ENCODE data around the gene NTRK2. TPM values are rescaled to one million over a fixed set of nuclear protein-coding genes. Genes with fewer than 3 reads are reported as not detected.

Gene NTRK2
- total and polyA plus RNA-seq, 2 experiments from 2014 or later, result 0.99 to 3.7 TPM

DNA sequence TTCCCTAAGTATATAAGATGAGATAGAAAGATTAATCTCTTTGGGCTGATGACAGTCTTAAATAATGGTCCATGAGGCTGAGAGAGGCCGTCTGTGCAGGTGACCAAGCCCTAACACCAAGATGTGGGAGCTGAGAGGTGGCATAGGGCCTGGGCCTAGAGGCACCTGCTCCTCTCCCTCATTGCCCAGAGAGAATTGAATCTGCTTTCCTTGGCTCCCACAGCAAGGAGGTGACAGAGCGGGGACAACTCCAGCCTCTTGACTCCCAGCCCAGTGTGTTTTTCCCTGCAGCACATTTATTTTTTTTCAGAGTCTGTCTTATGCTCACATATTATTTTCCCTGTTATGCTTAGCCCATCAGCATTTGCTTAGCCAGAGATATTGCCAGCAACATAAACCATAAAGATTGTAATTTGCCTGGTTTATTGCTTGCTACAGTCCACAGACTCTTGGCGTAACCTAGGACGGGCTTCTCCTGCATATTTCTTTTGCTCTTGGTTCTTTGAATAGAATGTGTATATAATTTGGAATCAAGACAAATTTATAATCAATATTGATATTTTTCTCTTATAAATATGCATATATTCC, 105.6 kb downstream of the NTRK2 start:
- no peak overlapping the region for H3K4me3 ChIP-seq
- no peaks in the 10 kb centered on the region for H3K79me2 ChIP-seq
- H3K36me3 ChIP-seq (replicated peaks; ENCODE audit: insufficient read depth, low read depth), result no peaks in the 10 kb centered on the region
- no peak for DNase-seq (ENCODE audit: low spot score)
- TF ChIP-seq EZH2phosphoT487 (IDR thresholded peaks at IDR 0.05; ENCODE audit: low read depth, severe bottlenecking, unreplicated experiment) (no peak), EZH2 (IDR thresholded peaks at IDR 0.05; ENCODE audit: borderline replicate concordance) (no peak)
- TF ChIP-seq, protein P1, sequence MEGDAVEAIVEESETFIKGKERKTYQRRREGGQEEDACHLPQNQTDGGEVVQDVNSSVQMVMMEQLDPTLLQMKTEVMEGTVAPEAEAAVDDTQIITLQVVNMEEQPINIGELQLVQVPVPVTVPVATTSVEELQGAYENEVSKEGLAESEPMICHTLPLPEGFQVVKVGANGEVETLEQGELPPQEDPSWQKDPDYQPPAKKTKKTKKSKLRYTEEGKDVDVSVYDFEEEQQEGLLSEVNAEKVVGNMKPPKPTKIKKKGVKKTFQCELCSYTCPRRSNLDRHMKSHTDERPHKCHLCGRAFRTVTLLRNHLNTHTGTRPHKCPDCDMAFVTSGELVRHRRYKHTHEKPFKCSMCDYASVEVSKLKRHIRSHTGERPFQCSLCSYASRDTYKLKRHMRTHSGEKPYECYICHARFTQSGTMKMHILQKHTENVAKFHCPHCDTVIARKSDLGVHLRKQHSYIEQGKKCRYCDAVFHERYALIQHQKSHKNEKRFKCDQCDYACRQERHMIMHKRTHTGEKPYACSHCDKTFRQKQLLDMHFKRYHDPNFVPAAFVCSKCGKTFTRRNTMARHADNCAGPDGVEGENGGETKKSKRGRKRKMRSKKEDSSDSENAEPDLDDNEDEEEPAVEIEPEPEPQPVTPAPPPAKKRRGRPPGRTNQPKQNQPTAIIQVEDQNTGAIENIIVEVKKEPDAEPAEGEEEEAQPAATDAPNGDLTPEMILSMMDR (IDR thresholded peaks at IDR 0.05; ENCODE audit: poor library complexity), result no peak
- H3K4me2 ChIP-seq, result no peak overlapping the region
- H3K9me3 ChIP-seq (ENCODE audit: low read depth), result no peaks in the 10 kb centered on the region
- WGBS (ENCODE audit: low lambda C conversion rate, missing lambda C conversion rate), result 94% methylated on average over 4 of the region's 4 CpGs
- H3K27me3 ChIP-seq, result no peaks in the 10 kb centered on the region
- H4K20me1 ChIP-seq (ENCODE audit: insufficient read depth, poor library complexity, severe bottlenecking), result no peaks in the 10 kb centered on the region
- no peak overlapping the region for H3K27ac ChIP-seq
- H3K4me1 ChIP-seq (ENCODE audit: insufficient read depth), result no peaks in the 10 kb centered on the region
- no peak overlapping the region for H2AFZ ChIP-seq
- no peaks in the 10 kb centered on the region for H3K9me2 ChIP-seq (replicated peaks; ENCODE audit: insufficient read depth)

DNA sequence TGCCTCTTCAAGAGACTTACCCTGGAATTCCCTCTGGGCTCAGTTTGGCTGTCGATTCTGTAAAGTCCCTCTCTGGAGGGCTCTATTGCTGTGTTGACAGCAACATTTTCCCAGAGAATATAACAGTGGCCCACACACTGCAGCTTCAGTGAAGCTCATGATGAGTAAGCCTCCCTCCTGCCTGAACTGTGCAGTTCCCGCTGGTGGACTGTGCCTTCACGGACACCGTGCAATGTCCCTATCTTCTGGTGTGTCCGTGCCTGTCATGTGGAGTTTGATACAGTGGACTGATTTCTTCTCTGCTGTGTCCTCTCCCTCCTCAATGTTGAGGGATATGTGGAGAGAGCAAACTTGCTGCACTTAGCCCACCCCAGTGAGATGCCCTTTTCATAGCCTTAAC, 109.0 kb downstream of the NTRK2 start:
- no peaks in the 10 kb centered on the region for H3K9me3 ChIP-seq (ENCODE audit: low read depth)
- H4K20me1 ChIP-seq (ENCODE audit: insufficient read depth, poor library complexity, severe bottlenecking), result no peaks in the 10 kb centered on the region
- no peaks in the 10 kb centered on the region for H3K79me2 ChIP-seq
- 86% methylated on average over 5 of the region's 5 CpGs for WGBS (ENCODE audit: low lambda C conversion rate, missing lambda C conversion rate)
- TF ChIP-seq, protein P1 (IDR thresholded peaks at IDR 0.05; ENCODE audit: poor library complexity), result no peak
- no peak for TF ChIP-seq EZH2 (IDR thresholded peaks at IDR 0.05; ENCODE audit: borderline replicate concordance)
- TF ChIP-seq EZH2phosphoT487 (IDR thresholded peaks at IDR 0.05; ENCODE audit: low read depth, severe bottlenecking, unreplicated experiment), result no peak
- H3K9me2 ChIP-seq (replicated peaks; ENCODE audit: insufficient read depth), result no peaks in the 10 kb centered on the region
- no peaks in the 10 kb centered on the region for H3K27me3 ChIP-seq
- no peak overlapping the region for H3K27ac ChIP-seq
- H3K4me3 ChIP-seq, result no peak overlapping the region
- no peaks in the 10 kb centered on the region for H3K4me1 ChIP-seq (ENCODE audit: insufficient read depth)
- no peak for DNase-seq (ENCODE audit: low spot score)
- no peak overlapping the region for H2AFZ ChIP-seq
- H3K36me3 ChIP-seq (replicated peaks; ENCODE audit: insufficient read depth, low read depth), result no peaks in the 10 kb centered on the region
- no peak overlapping the region for H3K4me2 ChIP-seq

DNA sequence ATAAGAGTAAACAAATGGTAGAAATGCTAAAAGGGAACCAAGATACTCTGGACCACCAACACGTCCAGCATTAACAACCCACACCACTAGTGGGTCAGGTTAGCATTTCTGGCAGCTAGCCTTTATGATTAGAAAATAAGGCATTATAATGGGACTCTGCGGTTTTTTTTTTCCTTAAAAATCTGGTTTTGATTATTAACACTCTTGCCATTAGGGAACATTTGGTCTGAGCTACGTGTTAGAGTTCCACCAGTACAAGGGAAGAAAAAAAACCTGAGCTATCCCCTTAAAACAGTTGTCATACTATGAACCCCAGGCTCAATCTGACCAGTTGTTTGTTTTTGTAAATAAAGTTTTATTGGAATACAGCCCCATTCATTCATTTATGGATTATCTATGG, 110.4 kb downstream of the NTRK2 start:
- Histone ChIP-seq H3K4me1 (ENCODE audit: insufficient read depth) (no peaks in the 10 kb centered on the region), H3K9me3 (ENCODE audit: low read depth) (no peaks in the 10 kb centered on the region), H4K20me1 (ENCODE audit: insufficient read depth, poor library complexity, severe bottlenecking) (no peaks in the 10 kb centered on the region), H2AFZ (no peak overlapping the region), H3K4me3 (no peak overlapping the region), H3K79me2 (no peaks in the 10 kb centered on the region), H3K9me2 (replicated peaks; ENCODE audit: insufficient read depth) (no peaks in the 10 kb centered on the region), H3K27ac (no peak overlapping the region), H3K27me3 (no peaks in the 10 kb centered on the region), H3K4me2 (no peak overlapping the region), H3K36me3 (replicated peaks; ENCODE audit: insufficient read depth, low read depth) (no peaks in the 10 kb centered on the region)
- TF ChIP-seq, protein P1 (IDR thresholded peaks at IDR 0.05; ENCODE audit: poor library complexity), result no peak
- TF ChIP-seq EZH2 (IDR thresholded peaks at IDR 0.05; ENCODE audit: borderline replicate concordance) (no peak), EZH2phosphoT487 (IDR thresholded peaks at IDR 0.05; ENCODE audit: low read depth, severe bottlenecking, unreplicated experiment) (no peak)
- 61% methylated on average over 3 of the region's 3 CpGs for WGBS (ENCODE audit: low lambda C conversion rate, missing lambda C conversion rate)
- no peak for DNase-seq (ENCODE audit: low spot score)

All from hepatocyte (in vitro differentiated cells).